ENCODE results near the gene OR1F1. TPM values are rescaled to one million over a fixed set of nuclear protein-coding genes. Genes with fewer than 3 reads are reported as not detected.
"Not testable (repeated sequence)": the region's sequence is repeated elsewhere in the genome, so short reads cannot be mapped to it uniquely, and the experiment has no call there.

The OR1F1 gene
- total RNA-seq, result not detected in 2 replicates
- not detected in 2 replicates for polyA plus RNA-seq

- Histone ChIP-seq H3K27ac (no peak within 1 kb of the TSS), H3K36me3 (no peaks in the 10 kb centered on the region), H3K27me3 (peaks cover 97% of the 10 kb centered on the region), H3K4me3 (peak within 1 kb of the TSS; percentile 61), H3K9me3 (ENCODE audit: low read depth) (no peaks in the 10 kb centered on the region), H3K4me1 (ENCODE audit: low read depth) (peaks cover 3% of the 10 kb centered on the region)
- no peak for TF ChIP-seq CTCF (IDR thresholded peaks at IDR 0.05; ENCODE audit: low read depth, low read length)
- peak; percentile 30 to 38 for DNase-seq (ENCODE audit: low read depth in 1 of 2, low spot score in 1 of 2)
Observed at GRCh38 chr16:3187798-3188674, at the start of gene OR1F1. Gene OR1F1 (plus strand): TSS chr16:3188204.

GRCh38 chr16:3138342-3138741 lies 49.7 kb upstream of the OR1F1 start:
- DNase-seq (ENCODE audit: low read depth in 1 of 2, low spot score in 1 of 2), result no peak
- no peak for TF ChIP-seq CTCF (IDR thresholded peaks at IDR 0.05; ENCODE audit: low read depth, low read length)
- Histone ChIP-seq H3K27me3 (no peaks in the 10 kb centered on the region), H3K4me3 (no peak overlapping the region), H3K27ac (no peak overlapping the region), H3K4me1 (ENCODE audit: low read depth) (peaks cover 2% of the 10 kb centered on the region), H3K36me3 (no peaks in the 10 kb centered on the region), H3K9me3 (ENCODE audit: low read depth) (no peaks in the 10 kb centered on the region)

DNA sequence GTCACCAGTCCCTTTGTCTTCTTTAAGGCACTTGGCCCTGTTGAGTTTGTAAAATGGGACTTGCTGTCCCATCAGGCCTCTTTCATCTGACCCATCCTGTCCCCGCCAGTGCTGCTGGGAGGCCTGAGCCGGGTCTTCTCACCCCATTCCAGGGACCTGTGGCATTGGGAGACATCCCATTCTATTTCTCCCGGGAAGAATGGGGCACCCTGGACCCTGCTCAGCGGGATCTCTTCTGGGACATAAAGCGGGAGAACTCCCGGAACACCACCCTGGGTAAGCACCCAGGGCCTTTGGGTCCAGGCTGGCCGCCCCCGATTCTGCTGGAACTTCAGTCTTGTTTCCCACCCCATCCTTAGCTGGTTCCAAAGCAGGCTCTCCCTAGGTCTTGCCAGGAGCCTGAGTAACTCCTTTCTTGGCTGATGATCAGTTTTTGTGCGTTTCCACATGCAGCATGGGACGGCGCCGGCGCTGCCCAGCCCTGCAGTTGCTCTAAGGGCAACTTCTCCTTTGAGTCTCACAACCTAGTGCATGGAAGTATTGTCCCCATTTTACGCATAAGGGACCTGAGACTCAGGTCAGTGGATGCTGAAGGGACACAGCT lies 49.1 kb upstream of the OR1F1 start:
- Histone ChIP-seq H3K36me3 (no peaks in the 10 kb centered on the region), H3K27me3 (no peaks in the 10 kb centered on the region), H3K4me3 (no peak overlapping the region), H3K27ac (no peak overlapping the region), H3K9me3 (ENCODE audit: low read depth) (no peaks in the 10 kb centered on the region), H3K4me1 (ENCODE audit: low read depth) (peaks cover 3% of the 10 kb centered on the region)
- DNase-seq (ENCODE audit: low read depth in 1 of 2, low spot score in 1 of 2), result no peak
- TF ChIP-seq CTCF (IDR thresholded peaks at IDR 0.05; ENCODE audit: low read depth, low read length), result no peak

DNA sequence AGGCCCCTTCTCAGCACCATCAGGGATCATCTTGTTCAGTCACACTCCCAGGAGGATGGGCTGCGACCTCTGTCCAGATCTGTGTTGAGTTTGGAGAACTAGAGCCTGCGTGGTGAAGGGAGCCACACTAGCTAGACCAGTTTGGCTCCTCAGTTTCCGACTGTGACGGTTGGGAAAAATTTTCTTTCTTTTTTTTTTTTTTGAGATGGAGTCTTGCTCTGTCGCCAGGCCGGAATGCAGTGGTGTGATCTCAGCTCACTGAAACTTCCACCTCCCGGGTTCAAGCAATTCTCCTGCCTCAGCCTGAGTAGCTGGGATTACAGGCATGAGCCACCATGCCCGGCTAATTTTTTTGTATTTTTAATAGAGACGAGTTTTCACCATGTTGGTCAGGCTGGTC lies 48.4 kb upstream of the OR1F1 start:
- not testable (repeated sequence) for H3K4me3 ChIP-seq; H3K27me3 ChIP-seq; DNase-seq (ENCODE audit: low read depth in 1 of 2, low spot score in 1 of 2); H3K27ac ChIP-seq; H3K36me3 ChIP-seq; H3K9me3 ChIP-seq (ENCODE audit: low read depth); H3K4me1 ChIP-seq (ENCODE audit: low read depth)

DNA sequence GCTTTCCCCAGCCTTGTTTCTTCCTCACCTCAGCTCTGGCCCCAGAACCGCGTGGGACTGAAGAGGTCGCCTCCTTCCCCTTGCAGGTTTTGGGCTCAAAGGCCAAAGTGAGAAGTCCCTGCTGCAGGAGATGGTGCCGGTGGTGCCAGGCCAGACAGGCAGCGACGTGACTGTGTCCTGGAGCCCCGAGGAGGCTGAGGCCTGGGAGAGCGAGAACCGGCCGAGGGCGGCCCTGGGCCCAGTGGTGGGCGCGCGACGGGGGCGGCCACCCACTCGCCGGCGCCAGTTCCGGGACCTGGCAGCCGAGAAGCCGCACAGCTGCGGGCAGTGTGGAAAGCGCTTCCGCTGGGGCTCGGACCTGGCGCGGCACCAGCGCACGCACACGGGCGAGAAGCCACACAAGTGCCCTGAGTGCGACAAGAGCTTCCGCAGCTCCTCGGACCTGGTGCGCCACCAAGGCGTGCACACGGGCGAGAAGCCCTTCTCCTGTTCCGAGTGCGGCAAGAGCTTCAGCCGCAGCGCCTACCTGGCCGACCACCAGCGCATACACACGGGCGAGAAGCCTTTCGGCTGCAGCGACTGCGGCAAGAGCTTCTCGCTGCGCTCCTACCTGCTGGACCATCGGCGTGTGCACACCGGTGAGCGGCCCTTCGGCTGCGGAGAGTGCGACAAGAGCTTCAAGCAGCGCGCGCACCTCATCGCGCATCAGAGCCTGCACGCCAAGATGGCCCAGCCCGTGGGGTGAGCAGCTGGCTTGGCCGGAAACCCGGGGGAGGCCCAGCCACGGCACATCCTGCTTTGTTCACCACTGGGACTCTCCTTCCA lies 47.2 kb upstream of the OR1F1 start:
- Histone ChIP-seq H3K36me3 (no peaks in the 10 kb centered on the region), H3K27ac (no peak overlapping the region), H3K4me3 (no peak overlapping the region), H3K9me3 (ENCODE audit: low read depth) (no peaks in the 10 kb centered on the region), H3K4me1 (ENCODE audit: low read depth) (peaks cover 9% of the 10 kb centered on the region), H3K27me3 (no peaks in the 10 kb centered on the region)
- no peak for TF ChIP-seq CTCF (IDR thresholded peaks at IDR 0.05; ENCODE audit: low read depth, low read length)
- DNase-seq (ENCODE audit: low read depth in 1 of 2, low spot score in 1 of 2), result no peak
